Gastrocnemius medialis (tissue), 4 donors: ENCODE results near the gene PRDM5. TPM values are rescaled to one million over a fixed set of nuclear protein-coding genes. Genes with fewer than 3 reads are reported as not detected.

Source experiments
- ATAC-seq, 2 donors: fragments of 150-250 bp; one replicate each; pipeline ENCODE4 v1.9.1; 2016
- DNase-seq, 2 donors: peaks; one replicate each; pipeline ENCODE4 v3.0.0-alpha.2; 2019
- H3K27ac ChIP-seq, 4 donors: fragments of 200-600 bp; sonication (generic); 1 replicate in 1 of 4; 2 replicates in 3 of 4; pipeline ENCODE4 v1.5.1; 2016 to 2018; ENCODE audit warnings: mild to moderate bottlenecking in 2 of 4, moderate library complexity in 1 of 4
- H3K27me3 ChIP-seq, 3 donors: fragments of 200-600 bp; sonication (generic) in 2 of 3; 1 replicate in 1 of 3; 2 replicates in 2 of 3; pipeline versions ENCODE4 v1.5.1 to v1.6.0; 2016 to 2019; ENCODE audit warnings: mild to moderate bottlenecking in 1 of 3, moderate library complexity in 1 of 3
- H3K36me3 ChIP-seq, 2 donors: fragments of 200-600 bp; sonication (generic) in 1 of 2; one replicate each; pipeline ENCODE4 v1.5.1; 2017 to 2018
- H3K4me1 ChIP-seq, 2 donors: fragments of 200-600 bp; sonication (generic) in 1 of 2; one replicate each; pipeline ENCODE4 v1.5.1; 2016 to 2017; ENCODE audit warnings: mild to moderate bottlenecking in 2 of 2
- H3K4me3 ChIP-seq, 4 donors: fragments of 200-600 bp; sonication (generic) in 3 of 4; 1 replicate in 1 of 4; 2 replicates in 3 of 4; pipeline ENCODE4 v1.5.1; 2016 to 2019; ENCODE audit warnings: mild to moderate bottlenecking in 2 of 4
- H3K9me3 ChIP-seq, 3 donors: fragments of 200-600 bp; sonication (generic) in 2 of 3; 1 replicate in 1 of 3; 2 replicates in 2 of 3; pipeline ENCODE4 v1.5.1; 2016 to 2019
- POLR2A ChIP-seq, 2 donors: fragments of 450-650 bp; IDR thresholded peaks; one replicate each; pipeline ENCODE4 v1.6.1; 2017; ENCODE audit warnings: antibody characterized with exemption in 2 of 2, mild to moderate bottlenecking in 2 of 2, moderate library complexity in 2 of 2
- in situ Hi-C, 4 donors: fragments of 200-750 bp; cut with MboI; loops; one replicate each; pipeline versions ENCODE4 v1.15.0 to v1.8.0; 2017; ENCODE audit warnings: low sequenced_read_pairs in 4 of 4
- intact Hi-C: fragments of 100-400 bp; cut with DNase I; formaldehyde crosslinking; loops from one replicate; pipeline ENCODE4 v1.15.1; 2023; ENCODE audit warnings: low total_unique reads
- total RNA-seq, 4 donors: library from RNA; depleted of rRNA; stranded (reverse); fragments of >200 nt; gene quantifications; one replicate each; pipeline versions ENCODE4 v1.1.0 to v1.2.3, GENCODE V29; 2016
- TF ChIP-seq, protein P1 (sequence below), 5 experiments: fragments of 450-650 bp in 3 of 5; fragments of 200-600 bp in 2 of 5; sonication (generic) in 2 of 5; IDR thresholded peaks in 4 of 5; conservative IDR thresholded peaks in 1 of 5; 1 replicate in 4 of 5; 2 replicates in 1 of 5; pipeline ENCODE4 v1.5.1; 2016 to 2019; ENCODE audit warnings: antibody characterized with exemption in 5 of 5, mild to moderate bottlenecking in 3 of 5, moderate library complexity in 3 of 5

Gene PRDM5
- total RNA-seq, 4 donors from 2014 or later: 1.3 to 2.3 (median 1.6) TPM

DNA sequence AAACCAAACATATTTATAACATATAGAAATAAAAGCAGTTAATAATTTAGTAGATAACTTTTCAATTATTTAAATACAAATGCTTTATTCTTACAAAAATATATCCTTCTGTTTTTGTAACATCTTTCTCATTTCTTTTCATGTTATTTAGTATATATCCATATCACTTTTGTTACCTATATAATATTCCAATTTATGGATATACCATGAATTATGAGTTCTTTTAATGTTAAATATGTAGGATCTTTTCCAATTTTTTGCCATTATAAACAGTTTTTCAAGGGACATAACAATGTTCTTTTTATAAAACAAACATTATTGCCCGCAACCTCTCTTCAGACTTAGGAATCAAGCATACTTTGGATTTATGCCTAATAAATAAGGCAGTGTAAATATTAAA is 151.6 kb downstream of the PRDM5 start:
- TF ChIP-seq POLR2A (IDR thresholded peaks at IDR 0.05): no peak
- TF ChIP-seq, protein P1, sequence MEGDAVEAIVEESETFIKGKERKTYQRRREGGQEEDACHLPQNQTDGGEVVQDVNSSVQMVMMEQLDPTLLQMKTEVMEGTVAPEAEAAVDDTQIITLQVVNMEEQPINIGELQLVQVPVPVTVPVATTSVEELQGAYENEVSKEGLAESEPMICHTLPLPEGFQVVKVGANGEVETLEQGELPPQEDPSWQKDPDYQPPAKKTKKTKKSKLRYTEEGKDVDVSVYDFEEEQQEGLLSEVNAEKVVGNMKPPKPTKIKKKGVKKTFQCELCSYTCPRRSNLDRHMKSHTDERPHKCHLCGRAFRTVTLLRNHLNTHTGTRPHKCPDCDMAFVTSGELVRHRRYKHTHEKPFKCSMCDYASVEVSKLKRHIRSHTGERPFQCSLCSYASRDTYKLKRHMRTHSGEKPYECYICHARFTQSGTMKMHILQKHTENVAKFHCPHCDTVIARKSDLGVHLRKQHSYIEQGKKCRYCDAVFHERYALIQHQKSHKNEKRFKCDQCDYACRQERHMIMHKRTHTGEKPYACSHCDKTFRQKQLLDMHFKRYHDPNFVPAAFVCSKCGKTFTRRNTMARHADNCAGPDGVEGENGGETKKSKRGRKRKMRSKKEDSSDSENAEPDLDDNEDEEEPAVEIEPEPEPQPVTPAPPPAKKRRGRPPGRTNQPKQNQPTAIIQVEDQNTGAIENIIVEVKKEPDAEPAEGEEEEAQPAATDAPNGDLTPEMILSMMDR (IDR thresholded peaks at IDR 0.05 in 4 of 5, conservative IDR thresholded peaks at IDR 0.05 in 1 of 5): no peak
- H3K4me3 ChIP-seq: no peak overlapping the region
- no peaks in the 10 kb centered on the region for H3K9me3 ChIP-seq
- no peak overlapping the region for H3K27ac ChIP-seq
- ATAC-seq (no peak), DNase-seq (no peak)
- intact Hi-C loops: no loop called here
- in situ Hi-C loops: no loop called here
- H3K27me3 ChIP-seq: no peaks in the 10 kb centered on the region
- peaks cover 0 to 4% of the 10 kb centered on the region in 2 donors for H3K4me1 ChIP-seq
- no peaks in the 10 kb centered on the region for H3K36me3 ChIP-seq

DNA sequence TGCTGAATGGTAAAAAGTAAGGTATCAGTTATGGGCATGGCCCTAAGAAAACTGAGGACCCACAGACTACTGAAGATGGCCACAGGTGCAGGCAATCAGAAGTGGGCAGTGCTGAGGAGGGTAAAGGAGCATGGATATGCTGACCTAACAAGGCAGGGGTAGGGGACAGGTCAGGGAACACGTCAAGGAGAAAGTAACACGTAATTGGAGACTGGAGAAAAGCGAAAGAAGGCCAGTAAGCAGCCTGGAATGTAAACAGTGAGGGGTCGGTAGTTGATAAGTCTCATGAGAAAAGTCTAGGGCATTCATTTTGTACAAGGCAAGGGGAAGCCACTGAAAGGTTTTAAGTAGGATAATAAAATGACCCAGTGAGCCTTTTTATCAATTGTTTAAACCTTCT is 153.3 kb downstream of the PRDM5 start:
- H3K4me3 ChIP-seq: no peak overlapping the region
- no peaks in the 10 kb centered on the region for H3K27me3 ChIP-seq
- ATAC-seq: no peak
- H3K36me3 ChIP-seq: no peaks in the 10 kb centered on the region
- H3K9me3 ChIP-seq: no peaks in the 10 kb centered on the region
- H3K27ac ChIP-seq: no peak overlapping the region
- peaks cover 0 to 4% of the 10 kb centered on the region in 2 donors for H3K4me1 ChIP-seq
- intact Hi-C loops (no loop called here), in situ Hi-C loops (no loop called here)
- TF ChIP-seq, protein P1 (IDR thresholded peaks at IDR 0.05 in 4 of 5, conservative IDR thresholded peaks at IDR 0.05 in 1 of 5): no peak
- TF ChIP-seq POLR2A (IDR thresholded peaks at IDR 0.05): no peak
- no peak for DNase-seq

DNA sequence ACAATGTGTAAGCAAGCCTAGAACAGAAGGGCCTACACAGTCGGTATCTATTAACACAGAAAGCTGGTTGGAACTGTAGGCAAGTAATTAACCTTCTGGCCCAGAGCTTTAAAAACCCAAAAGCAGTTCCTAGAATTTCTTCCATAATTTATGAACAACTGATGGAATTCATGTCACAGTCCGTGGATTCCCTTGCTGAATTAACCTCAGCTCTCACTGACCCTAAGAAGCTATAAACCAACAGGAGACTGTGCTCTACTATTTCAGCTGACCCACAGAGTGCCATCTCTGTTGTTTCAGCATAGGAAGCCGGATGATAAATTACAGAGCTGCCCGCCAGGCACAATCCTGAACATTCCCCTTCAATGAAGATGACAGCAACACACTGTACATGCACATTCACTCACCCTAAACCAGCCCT is 157.3 kb downstream of the PRDM5 start:
- in situ Hi-C loops (no loop called here), intact Hi-C loops (no loop called here)
- H3K36me3 ChIP-seq: no peaks in the 10 kb centered on the region
- H3K4me3 ChIP-seq: no peak overlapping the region
- ATAC-seq: peak; percentile 46 to 63
- DNase-seq: no peak
- H3K27ac ChIP-seq: peak overlapping the region in 3 of 4 donors; percentile 12 to 69 (median 28)
- H3K27me3 ChIP-seq: no peaks in the 10 kb centered on the region
- TF ChIP-seq, protein P1 (IDR thresholded peaks at IDR 0.05 in 4 of 5, conservative IDR thresholded peaks at IDR 0.05 in 1 of 5): no peak
- no peak for TF ChIP-seq POLR2A (IDR thresholded peaks at IDR 0.05)
- peaks cover 0 to 4% of the 10 kb centered on the region in 2 donors for H3K4me1 ChIP-seq
- no peaks in the 10 kb centered on the region for H3K9me3 ChIP-seq

DNA sequence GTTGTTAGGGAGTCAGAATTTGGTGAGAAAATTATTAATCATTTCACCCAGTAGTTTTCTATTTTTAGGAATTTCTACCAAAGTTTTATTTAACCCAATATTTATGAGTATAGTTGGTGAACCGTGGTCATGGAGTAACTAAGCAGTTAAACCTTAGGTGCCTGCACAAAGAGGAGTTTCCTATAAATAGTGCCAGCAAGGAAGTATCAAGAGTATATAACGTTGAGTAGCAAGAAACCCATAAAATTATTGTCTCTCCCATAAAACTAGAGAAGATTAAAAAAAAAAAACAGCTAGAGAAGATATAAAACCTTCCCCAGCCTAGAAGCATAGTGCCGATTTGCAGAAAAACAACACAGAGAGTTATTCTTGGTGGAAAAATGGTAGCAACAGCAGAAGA is 158.9 kb downstream of the PRDM5 start:
- ATAC-seq (no peak), DNase-seq (no peak)
- no peaks in the 10 kb centered on the region for H3K36me3 ChIP-seq
- no peak overlapping the region for H3K27ac ChIP-seq
- no peak for TF ChIP-seq POLR2A (IDR thresholded peaks at IDR 0.05)
- TF ChIP-seq, protein P1 (IDR thresholded peaks at IDR 0.05 in 4 of 5, conservative IDR thresholded peaks at IDR 0.05 in 1 of 5): no peak
- intact Hi-C loops: no loop called here
- in situ Hi-C loops: no loop called here
- H3K27me3 ChIP-seq: no peaks in the 10 kb centered on the region
- no peak overlapping the region for H3K4me3 ChIP-seq
- peaks cover 0 to 4% of the 10 kb centered on the region in 2 donors for H3K4me1 ChIP-seq
- no peaks in the 10 kb centered on the region for H3K9me3 ChIP-seq

DNA sequence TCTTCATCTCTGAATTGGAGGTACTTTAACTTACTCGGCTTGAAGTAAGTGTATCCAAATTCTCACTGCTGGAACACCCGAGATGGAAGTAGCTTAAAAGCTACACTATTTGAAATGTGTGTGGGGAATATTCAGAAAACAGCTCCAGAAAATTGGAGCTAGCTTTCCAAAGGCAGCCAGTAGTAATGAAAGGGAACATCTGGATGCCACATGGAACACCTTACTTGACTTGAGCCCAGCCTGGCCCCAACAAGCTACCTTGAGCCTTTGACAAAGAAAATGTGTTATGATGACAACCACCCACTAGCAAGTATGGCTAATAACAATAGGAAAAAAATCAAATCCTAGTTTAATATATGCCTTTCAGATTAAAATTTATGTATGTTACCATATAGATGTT is 161.5 kb downstream of the PRDM5 start:
- DNase-seq: no peak
- H3K4me1 ChIP-seq: peaks cover 0 to 2% of the 10 kb centered on the region in 2 donors
- intact Hi-C loops: no loop called here
- no peak overlapping the region for H3K4me3 ChIP-seq
- no peak for TF ChIP-seq POLR2A (IDR thresholded peaks at IDR 0.05)
- TF ChIP-seq, protein P1 (IDR thresholded peaks at IDR 0.05 in 4 of 5, conservative IDR thresholded peaks at IDR 0.05 in 1 of 5): no peak
- H3K9me3 ChIP-seq: no peaks in the 10 kb centered on the region
- no peaks in the 10 kb centered on the region for H3K27me3 ChIP-seq
- no peak overlapping the region for H3K27ac ChIP-seq
- ATAC-seq: no peak
- H3K36me3 ChIP-seq: no peaks in the 10 kb centered on the region
- in situ Hi-C loops: no loop called here
